HEK293 (cell line): ENCODE measurements around the gene CERS4.

Experiments used
- CTCF ChIP-seq: fragments of 450-650 bp; formaldehyde crosslinking; IDR thresholded peaks from 2 replicates; pipeline ENCODE4 v1.5.1; 2016; ENCODE audit warnings: missing biosample characterization, missing genetic modification characterization
- HIC1 ChIP-seq: fragments of 450-650 bp; formaldehyde crosslinking; IDR thresholded peaks from 2 replicates; pipeline ENCODE4 v1.5.1; 2016; ENCODE audit warnings: missing biosample characterization, missing genetic modification characterization
- KLF16 ChIP-seq: fragments of 450-650 bp; formaldehyde crosslinking; IDR thresholded peaks from 2 replicates; pipeline ENCODE4 v1.5.1; 2017; ENCODE audit warnings: missing biosample characterization, missing genetic modification characterization
- WT1 ChIP-seq: fragments of 450-650 bp; formaldehyde crosslinking; IDR thresholded peaks from 2 replicates; pipeline ENCODE4 v1.5.1; 2016; ENCODE audit warnings: missing biosample characterization, missing genetic modification characterization
- ZBTB26 ChIP-seq: fragments of 450-650 bp; formaldehyde crosslinking; optimal IDR thresholded peaks from 2 replicates; pipeline ENCODE3; 2016; ENCODE audit warnings: missing biosample characterization, mild to moderate bottlenecking, missing genetic modification characterization
- ZNF148 ChIP-seq: fragments of 450-650 bp; formaldehyde crosslinking; IDR thresholded peaks from 2 replicates; pipeline ENCODE4 v1.5.0; 2017; ENCODE audit warnings: missing biosample characterization, missing genetic modification characterization, borderline replicate concordance
- ZNF18 ChIP-seq: fragments of 450-650 bp; formaldehyde crosslinking; IDR thresholded peaks from 2 replicates; pipeline ENCODE4 v1.5.1; 2016; ENCODE audit warnings: missing biosample characterization, missing genetic modification characterization
- ZNF211 ChIP-seq: fragments of 450-650 bp; formaldehyde crosslinking; IDR thresholded peaks from 2 replicates; pipeline ENCODE4 v1.5.1; 2016; ENCODE audit warnings: low read depth, missing biosample characterization, missing genetic modification characterization
- ZNF221 ChIP-seq: fragments of 450-650 bp; formaldehyde crosslinking; IDR thresholded peaks from 2 replicates; pipeline ENCODE4 v1.5.1; 2017; ENCODE audit warnings: missing biosample characterization, missing genetic modification characterization, borderline replicate concordance
- ZNF24 ChIP-seq: fragments of 450-650 bp; formaldehyde crosslinking; IDR thresholded peaks from 2 replicates; pipeline ENCODE4 v1.5.1; 2016; ENCODE audit warnings: missing biosample characterization, missing genetic modification characterization
- ZNF26 ChIP-seq: fragments of 450-650 bp; formaldehyde crosslinking; IDR thresholded peaks from 2 replicates; pipeline ENCODE4 v1.5.1; 2016; ENCODE audit warnings: missing biosample characterization, missing genetic modification characterization
- ZNF302 ChIP-seq: fragments of 450-650 bp; formaldehyde crosslinking; IDR thresholded peaks from 2 replicates; pipeline ENCODE4 v1.5.1; 2016; ENCODE audit warnings: missing biosample characterization, missing genetic modification characterization, low read depth
- ZNF37A ChIP-seq: fragments of 450-650 bp; IDR thresholded peaks from 2 replicates; pipeline ENCODE4 v1.5.1; 2018; ENCODE audit warnings: missing biosample characterization, missing genetic modification characterization
- ZNF391 ChIP-seq: fragments of 450-650 bp; formaldehyde crosslinking; IDR thresholded peaks from 2 replicates; pipeline ENCODE4 v1.5.1; 2016; ENCODE audit warnings: low read depth, missing biosample characterization, missing genetic modification characterization, borderline replicate concordance
- ZNF394 ChIP-seq: fragments of 450-650 bp; formaldehyde crosslinking; IDR thresholded peaks from 2 replicates; pipeline ENCODE4 v1.5.1; 2016; ENCODE audit warnings: missing biosample characterization, missing genetic modification characterization, mild to moderate bottlenecking, moderate library complexity, borderline replicate concordance
- ZNF423 ChIP-seq: fragments of 450-650 bp; formaldehyde crosslinking; IDR thresholded peaks from 2 replicates; pipeline ENCODE4 v1.5.1; 2016; ENCODE audit warnings: missing biosample characterization, missing genetic modification characterization
- ZNF426 ChIP-seq: fragments of 450-650 bp; formaldehyde crosslinking; IDR thresholded peaks from 2 replicates; pipeline ENCODE4 v1.5.1; 2017; ENCODE audit warnings: missing biosample characterization, missing genetic modification characterization, mild to moderate bottlenecking, inconsistent platforms, moderate library complexity
- ZNF513 ChIP-seq: fragments of 450-650 bp; IDR thresholded peaks from 2 replicates; pipeline ENCODE4 v1.5.1; 2018; ENCODE audit warnings: missing biosample characterization, missing genetic modification characterization
- ZNF544 ChIP-seq: fragments of 450-650 bp; formaldehyde crosslinking; IDR thresholded peaks from 2 replicates; pipeline ENCODE4 v1.5.0; 2017; ENCODE audit warnings: missing biosample characterization, missing genetic modification characterization
- ZNF561 ChIP-seq: fragments of 450-650 bp; IDR thresholded peaks from 2 replicates; pipeline ENCODE4 v1.5.1; 2018; ENCODE audit warnings: missing biosample characterization, missing genetic modification characterization, borderline replicate concordance
- ZNF585B ChIP-seq: fragments of 450-650 bp; formaldehyde crosslinking; IDR thresholded peaks from 2 replicates; pipeline ENCODE4 v1.5.1; 2016; ENCODE audit warnings: missing biosample characterization, missing genetic modification characterization
- ZNF623 ChIP-seq: fragments of 450-650 bp; formaldehyde crosslinking; IDR thresholded peaks from 2 replicates; pipeline ENCODE4 v1.5.1; 2016; ENCODE audit warnings: missing biosample characterization, missing genetic modification characterization
- ZNF76 ChIP-seq: fragments of 450-650 bp; formaldehyde crosslinking; IDR thresholded peaks from 2 replicates; pipeline ENCODE4; 2016; ENCODE audit warnings: low read depth, missing biosample characterization, missing genetic modification characterization, borderline replicate concordance
- ZNF830 ChIP-seq: fragments of 450-650 bp; IDR thresholded peaks from 2 replicates; pipeline ENCODE4 v1.5.0; 2018; ENCODE audit warnings: missing biosample characterization, missing genetic modification characterization, low read depth, mild to moderate bottlenecking, moderate library complexity
- ZSCAN16 ChIP-seq: fragments of 450-650 bp; formaldehyde crosslinking; IDR thresholded peaks from 2 replicates; pipeline ENCODE4 v1.5.1; 2016; ENCODE audit warnings: missing biosample characterization, missing genetic modification characterization
- ZXDB ChIP-seq: fragments of 450-650 bp; formaldehyde crosslinking; IDR thresholded peaks from 2 replicates; pipeline ENCODE4 v1.5.1; 2016; ENCODE audit warnings: missing biosample characterization, missing genetic modification characterization

CERS4 gene

GRCh38 chr19:8307965-8308866 lies 99.0 kb downstream of the CERS4 start, which contains the start of gene CD320 (continued):
- TF ChIP-seq ZNF37A (tag by site-specific recombination), result no peak
- no peak for TF ChIP-seq HIC1
- TF ChIP-seq ZNF302 (tag by site-specific recombination), result no peak
- TF ChIP-seq ZNF544, result no peak
- peak; percentile 95 for TF ChIP-seq ZXDB (tag by site-specific recombination)
- TF ChIP-seq ZNF623 (tag by site-specific recombination), result no peak
- no peak; the same call in 1 of the 2 replicates for TF ChIP-seq CTCF (tag by site-specific recombination)
- TF ChIP-seq WT1 (tag by site-specific recombination), result 0 out of 2 replicates have a peak, but pooled peaks have one; percentile 2
- TF ChIP-seq ZNF148, result no peak
- no peak for TF ChIP-seq ZNF830 (tag by site-specific recombination)
- TF ChIP-seq ZNF18 (tag by site-specific recombination), result no peak
- TF ChIP-seq ZNF513 (tag by site-specific recombination), result peak; percentile 36; the same call in 1 of the 2 replicates
- no peak for TF ChIP-seq ZNF426 (tag by site-specific recombination)
- peak; percentile 65 for TF ChIP-seq KLF16
- peak; percentile 100 for TF ChIP-seq ZBTB26 (tag by site-specific recombination)
- no peak for TF ChIP-seq ZNF221 (tag by site-specific recombination)
- TF ChIP-seq ZNF26 (tag by site-specific recombination), result no peak
- TF ChIP-seq ZNF24 (tag by site-specific recombination), result peak; percentile 69; the same call in 1 of the 2 replicates
- TF ChIP-seq ZNF391 (tag by site-specific recombination), result peak; percentile 5; the same call in 1 of the 2 replicates
- 0 out of 2 replicates have a peak, but pooled peaks have one; percentile 37 for TF ChIP-seq ZSCAN16 (tag by site-specific recombination)
- TF ChIP-seq ZNF394 (tag by site-specific recombination), result 0 out of 2 replicates have a peak, but pooled peaks have one; percentile 21
- TF ChIP-seq ZNF585B, result no peak
- TF ChIP-seq ZNF561 (tag by site-specific recombination), result peak; percentile 95
- TF ChIP-seq ZNF423, result no peak
- no peak for TF ChIP-seq ZNF211 (tag by site-specific recombination)
- TF ChIP-seq ZNF76 (tag by site-specific recombination), result peak; percentile 72
